T-helper 17 cell (primary cell): ENCODE results near the gene VKORC1L1. TPM values are rescaled to one million over a fixed set of nuclear protein-coding genes. Genes with fewer than 3 reads are reported as not detected.
"Not testable (repeated sequence)": the region's sequence is repeated elsewhere in the genome, so short reads cannot be mapped to it uniquely, and the experiment has no call there.

ENCODE experiments used
- ATAC-seq: fragments of 150-1000 bp; cut with Tn5 transposase; 2 replicates; pipeline ENCODE4 v1.10.0; 2021; ENCODE audit warnings: mild to moderate bottlenecking, moderate library complexity
- DNase-seq, 3 donors: peaks; one replicate each; pipeline versions ENCODE4 v3.0.0 to v3.0.0-alpha.2; 2020 to 2021
- H3K9me3 ChIP-seq: one replicate; pipeline ENCODE4 v1.7.0; 2013; ENCODE audit warnings: low read length, mild to moderate bottlenecking; ENCODE audit not compliant: control insufficient read depth, poor library complexity, severe bottlenecking
- H3K27ac Mint-ChIP-seq: one replicate; pipeline ENCODE4 v1.8.0; 2022; ENCODE audit warnings: mild to moderate bottlenecking, moderate library complexity, mixed read lengths
- H3K27me3 Mint-ChIP-seq: one replicate; pipeline ENCODE4 v1.8.0; 2022; ENCODE audit warnings: mixed read lengths
- H3K36me3 Mint-ChIP-seq: one replicate; pipeline ENCODE4 v1.8.0; 2022; ENCODE audit warnings: low read depth, mixed read lengths
- H3K4me1 Mint-ChIP-seq: one replicate; pipeline ENCODE4 v1.8.0; 2022; ENCODE audit warnings: mild to moderate bottlenecking, mixed read lengths
- H3K4me3 Mint-ChIP-seq: one replicate; pipeline ENCODE4 v1.8.0; 2022; ENCODE audit warnings: mild to moderate bottlenecking, moderate library complexity, mixed read lengths
- total RNA-seq, 4 donors: library from RNA in 2 of 4; stranded (reverse) in 2 of 4; gene quantifications; one replicate each; pipeline ENCODE4 v1.2.3 and lab custom pipeline; 2022 to 2026

The VKORC1L1 gene
- 1 to 10 TPM; 5.5 to 7.1 TPM for total RNA-seq
- 15.0 to 37.7 reads per million in 2 donors for total RNA-seq (lab: John Stamatoyannopoulos, UW)

- ATAC-seq: peak; percentile 92
- no peaks in the 10 kb centered on the region for H3K36me3 Mint-ChIP-seq
- H3K4me1 Mint-ChIP-seq: peaks cover 6% of the 10 kb centered on the region
Measured at GRCh38 chr7:65872776-65873581, at the start of gene VKORC1L1. Gene VKORC1L1 (plus strand): TSS chr7:65873074. CDS start chr7:65873372, 298 bp downstream.

GRCh38 chr7:65827366-65827765 lies 45.5 kb upstream of the VKORC1L1 start:
- H3K27ac Mint-ChIP-seq: no peak overlapping the region
- no peak overlapping the region for H3K4me3 Mint-ChIP-seq
- DNase-seq (no peak), ATAC-seq (no peak)
- no peaks in the 10 kb centered on the region for H3K27me3 Mint-ChIP-seq
- H3K9me3 ChIP-seq: no peaks in the 10 kb centered on the region
- peaks cover 2% of the 10 kb centered on the region for H3K4me1 Mint-ChIP-seq
- peaks cover 7% of the 10 kb centered on the region for H3K36me3 Mint-ChIP-seq

More at GRCh38 chr7:65872776-65873581, at the start of gene VKORC1L1:
- Mint-ChIP-seq H3K27ac (peak within 1 kb of the TSS; percentile 53), H3K4me3 (peak within 1 kb of the TSS; percentile 89), H3K27me3 (no peaks in the 10 kb centered on the region)
- peak; percentile 92 to 96 (median 95) for DNase-seq
- H3K9me3 ChIP-seq: no peaks in the 10 kb centered on the region

GRCh38 chr7:65832281-65832680 lies 40.6 kb upstream of the VKORC1L1 start:
- ATAC-seq (no peak), DNase-seq (no peak)
- peaks cover 5% of the 10 kb centered on the region for H3K4me1 Mint-ChIP-seq
- H3K27me3 Mint-ChIP-seq: no peaks in the 10 kb centered on the region
- no peaks in the 10 kb centered on the region for H3K36me3 Mint-ChIP-seq
- H3K4me3 Mint-ChIP-seq: no peak overlapping the region
- H3K9me3 ChIP-seq: no peaks in the 10 kb centered on the region
- H3K27ac Mint-ChIP-seq: no peak overlapping the region

- DNase-seq, H3K4me1 Mint-ChIP-seq, H3K4me3 Mint-ChIP-seq, H3K36me3 Mint-ChIP-seq, ATAC-seq, H3K27me3 Mint-ChIP-seq, H3K9me3 ChIP-seq, H3K27ac Mint-ChIP-seq: not testable (repeated sequence)
Measured at GRCh38 chr7:65836684-65837083, 36.2 kb upstream of the VKORC1L1 start.

- not testable (repeated sequence) for H3K36me3 Mint-ChIP-seq, ATAC-seq, H3K4me3 Mint-ChIP-seq, H3K4me1 Mint-ChIP-seq, H3K27me3 Mint-ChIP-seq, H3K27ac Mint-ChIP-seq, H3K9me3 ChIP-seq, DNase-seq
Measured at GRCh38 chr7:65837541-65837956, 35.3 kb upstream of the VKORC1L1 start.

GRCh38 chr7:65839846-65840245 lies 33.0 kb upstream of the VKORC1L1 start:
- Mint-ChIP-seq H3K36me3 (no peaks in the 10 kb centered on the region), H3K4me3 (no peak overlapping the region), H3K4me1 (peaks cover 5% of the 10 kb centered on the region), H3K27me3 (no peaks in the 10 kb centered on the region), H3K27ac (peak overlapping the region; percentile 81)
- DNase-seq (no peak), ATAC-seq (no peak)
- H3K9me3 ChIP-seq: no peaks in the 10 kb centered on the region

GRCh38 chr7:65840446-65840845 lies 32.4 kb upstream of the VKORC1L1 start:
- Mint-ChIP-seq H3K4me3 (peak overlapping the region; percentile 32), H3K27ac (peak overlapping the region; percentile 81)
- peak; percentile 67 for ATAC-seq

GRCh38 chr7:65843616-65844015 lies 29.3 kb upstream of the VKORC1L1 start:
- H3K27me3 Mint-ChIP-seq, H3K9me3 ChIP-seq, ATAC-seq, H3K4me1 Mint-ChIP-seq, H3K4me3 Mint-ChIP-seq, H3K27ac Mint-ChIP-seq, DNase-seq, H3K36me3 Mint-ChIP-seq: not testable (repeated sequence)

More at GRCh38 chr7:65840446-65840845, 32.4 kb upstream of the VKORC1L1 start:
- no peaks in the 10 kb centered on the region for H3K9me3 ChIP-seq
- Mint-ChIP-seq H3K4me1 (peaks cover 3% of the 10 kb centered on the region), H3K36me3 (no peaks in the 10 kb centered on the region), H3K27me3 (no peaks in the 10 kb centered on the region)
- DNase-seq: peak in 1 of 3 donors; percentile 13

GRCh38 chr7:65846008-65846570 lies 26.8 kb upstream of the VKORC1L1 start:
- Mint-ChIP-seq H3K4me3 (no peak overlapping the region), H3K36me3 (no peaks in the 10 kb centered on the region), H3K4me1 (no peaks in the 10 kb centered on the region), H3K27ac (no peak overlapping the region), H3K27me3 (no peaks in the 10 kb centered on the region)
- DNase-seq: no peak
- no peaks in the 10 kb centered on the region for H3K9me3 ChIP-seq
- ATAC-seq: no peak

GRCh38 chr7:65853426-65853825 lies 19.4 kb upstream of the VKORC1L1 start:
- not testable (repeated sequence) for H3K36me3 Mint-ChIP-seq, H3K4me1 Mint-ChIP-seq, H3K4me3 Mint-ChIP-seq, DNase-seq, ATAC-seq, H3K9me3 ChIP-seq, H3K27me3 Mint-ChIP-seq, H3K27ac Mint-ChIP-seq

GRCh38 chr7:65853892-65854291 lies 19.0 kb upstream of the VKORC1L1 start:
- ATAC-seq, H3K27ac Mint-ChIP-seq, DNase-seq, H3K36me3 Mint-ChIP-seq, H3K4me1 Mint-ChIP-seq, H3K4me3 Mint-ChIP-seq, H3K9me3 ChIP-seq, H3K27me3 Mint-ChIP-seq: not testable (repeated sequence)

GRCh38 chr7:65857321-65857894 lies 15.5 kb upstream of the VKORC1L1 start:
- DNase-seq, H3K36me3 Mint-ChIP-seq, H3K4me1 Mint-ChIP-seq, H3K9me3 ChIP-seq, H3K4me3 Mint-ChIP-seq, H3K27ac Mint-ChIP-seq, ATAC-seq: not testable (repeated sequence)
- peaks cover 13% of the 10 kb centered on the region for H3K27me3 Mint-ChIP-seq

- not testable (repeated sequence) for H3K27ac Mint-ChIP-seq, H3K4me3 Mint-ChIP-seq, H3K36me3 Mint-ChIP-seq, DNase-seq, ATAC-seq, H3K9me3 ChIP-seq, H3K4me1 Mint-ChIP-seq
- H3K27me3 Mint-ChIP-seq: peaks cover 13% of the 10 kb centered on the region
Measured at GRCh38 chr7:65858660-65859059, 14.2 kb upstream of the VKORC1L1 start.
